Caki2 (cell line): ENCODE measurements around the gene GGT6. TPM values are rescaled to one million over a fixed set of nuclear protein-coding genes. Genes with fewer than 3 reads are reported as not detected.

Experiments
- DNase-seq: peaks from one replicate; pipeline ENCODE4 v3.0.0-alpha.2; 2015; ENCODE audit warnings: low read depth
- in situ Hi-C: cut with HindIII; loops from 2 replicates; pipeline ENCODE4 v1.10.0; 2016; ENCODE audit warnings: low sequenced_read_pairs, low pct_unique_long_range_greater_than_20kb, mixed read lengths
- total RNA-seq: library from RNA; depleted of rRNA; stranded (reverse); fragments of >200 nt; shearing (Covaris generic); gene quantifications from 2 replicates; pipeline ENCODE4 v1.2.3, GENCODE V29; 2014; ENCODE audit warnings: low replicate concordance

Gene GGT6
- total RNA-seq, 1 experiment from 2014 or later, result not detected

- DNase-seq, result no peak
- in situ Hi-C loops, result no loop called here
Observed at GRCh38 chr17:4545217-4545951, 15.0 kb downstream of the GGT6 start.

GRCh38 chr17:4544951-4545216 lies 15.5 kb downstream of the GGT6 start:
- no peak for DNase-seq
- in situ Hi-C loops, result no loop called here

- DNase-seq, result no peak
- in situ Hi-C loops, result no loop called here
Observed at GRCh38 chr17:4544135-4544950, 16.0 kb downstream of the GGT6 start.

GRCh38 chr17:4543557-4544026 lies 16.8 kb downstream of the GGT6 start:
- in situ Hi-C loops, result no loop called here
- DNase-seq, result no peak

GRCh38 chr17:4542726-4543191 lies 17.6 kb downstream of the GGT6 start:
- in situ Hi-C loops, result no loop called here
- no peak for DNase-seq

- no peak for DNase-seq
- in situ Hi-C loops, result no loop called here
Observed at GRCh38 chr17:4542003-4542725, 18.2 kb downstream of the GGT6 start.

GRCh38 chr17:4541328-4542002 lies 18.9 kb downstream of the GGT6 start:
- no peak for DNase-seq

GRCh38 chr17:4540687-4541327 lies 19.6 kb downstream of the GGT6 start:
- no peak for DNase-seq
- in situ Hi-C loops, result no loop called here

More at GRCh38 chr17:4541328-4542002, 18.9 kb downstream of the GGT6 start:
- in situ Hi-C loops, result no loop called here

GRCh38 chr17:4540224-4540651 lies 20.1 kb downstream of the GGT6 start:
- in situ Hi-C loops, result no loop called here
- DNase-seq, result no peak

GRCh38 chr17:4539576-4540223 lies 20.7 kb downstream of the GGT6 start:
- DNase-seq, result no peak
- in situ Hi-C loops, result no loop called here

GRCh38 chr17:4539025-4539424 lies 21.4 kb downstream of the GGT6 start:
- in situ Hi-C loops, result no loop called here
- DNase-seq, result no peak

GRCh38 chr17:4538236-4539002 lies 22.0 kb downstream of the GGT6 start:
- in situ Hi-C loops, result no loop called here
- no peak for DNase-seq

GRCh38 chr17:4537451-4538235 lies 22.7 kb downstream of the GGT6 start:
- in situ Hi-C loops, result no loop called here
- no peak for DNase-seq

GRCh38 chr17:4536742-4537411 lies 23.5 kb downstream of the GGT6 start:
- no peak for DNase-seq
- in situ Hi-C loops, result no loop called here

- DNase-seq, result no peak
- in situ Hi-C loops, result no loop called here
Observed at GRCh38 chr17:4536259-4536741, 24.1 kb downstream of the GGT6 start.
